HEK293T (cell line): ENCODE measurements around the gene DRC1.

Experiments
- CTCF ChIA-PET: fragments of 350-600 bp; formaldehyde crosslinking; extraction: SDS; loops from one replicate; lab custom pipeline; 2021; ENCODE audit warnings: antibody characterized with exemption, inconsistent platforms; lab: Yijun Ruan, JAX
- POLR2A ChIA-PET: fragments of 350-600 bp; formaldehyde crosslinking; extraction: SDS; loops from one replicate; lab custom pipeline; 2020; ENCODE audit warnings: antibody characterized with exemption, inconsistent platforms; lab: Yijun Ruan, JAX
- DNase-seq: peaks from one replicate; pipeline ENCODE4 v3.0.0; 2012; ENCODE audit warnings: mixed read lengths; ENCODE audit errors: extremely low spot score
- ARNT ChIP-seq: fragments of 450-650 bp; IDR thresholded peaks from 2 replicates; pipeline ENCODE4 v1.6.1; 2017; ENCODE audit warnings: mild to moderate bottlenecking
- BHLHE40 ChIP-seq: fragments of 450-650 bp; IDR thresholded peaks from 2 replicates; pipeline ENCODE4 v1.6.1; 2016; ENCODE audit warnings: mild to moderate bottlenecking, moderate library complexity, borderline replicate concordance
- CTBP1 ChIP-seq: fragments of 450-650 bp; IDR thresholded peaks from 2 replicates; pipeline ENCODE4 v1.6.1; 2016; ENCODE audit warnings: borderline replicate concordance
- ELF4 ChIP-seq: fragments of 450-650 bp; IDR thresholded peaks from 2 replicates; pipeline ENCODE4 v1.6.1; 2017; ENCODE audit warnings: antibody characterized with exemption
- FOXA1 ChIP-seq: fragments of 450-650 bp; IDR thresholded peaks from 2 replicates; pipeline ENCODE4 v1.6.1; 2016; ENCODE audit warnings: mild to moderate bottlenecking
- FOXK2 ChIP-seq: fragments of 450-650 bp; IDR thresholded peaks from 2 replicates; pipeline ENCODE4 v1.6.1; 2016; ENCODE audit warnings: mild to moderate bottlenecking
- FOXM1 ChIP-seq: fragments of 450-650 bp; IDR thresholded peaks from 2 replicates; pipeline ENCODE4 v1.6.1; 2017; ENCODE audit warnings: mild to moderate bottlenecking, borderline replicate concordance
- HDGF ChIP-seq: fragments of 450-650 bp; IDR thresholded peaks from 2 replicates; pipeline ENCODE4 v1.6.1; 2017; ENCODE audit warnings: antibody characterized with exemption, borderline replicate concordance
- L3MBTL2 ChIP-seq: fragments of 450-650 bp; conservative IDR thresholded peaks from 2 replicates; pipeline ENCODE4 v1.6.1; 2016; ENCODE audit warnings: mild to moderate bottlenecking
- LEF1 ChIP-seq: fragments of 450-650 bp; IDR thresholded peaks from 2 replicates; pipeline ENCODE4 v1.6.1; 2017; ENCODE audit warnings: mild to moderate bottlenecking, borderline replicate concordance
- NFRKB ChIP-seq: fragments of 450-650 bp; IDR thresholded peaks from 2 replicates; pipeline ENCODE4 v1.6.1; 2016; ENCODE audit warnings: mild to moderate bottlenecking, moderate library complexity
- SP1 ChIP-seq: fragments of 450-650 bp; IDR thresholded peaks from 2 replicates; pipeline ENCODE4 v1.6.1; 2017
- SUZ12 ChIP-seq: fragments of 450-650 bp; IDR thresholded peaks from 2 replicates; pipeline ENCODE4 v1.6.1; 2016; ENCODE audit warnings: mild to moderate bottlenecking
- TARDBP ChIP-seq: fragments of 450-650 bp; IDR thresholded peaks from 2 replicates; pipeline ENCODE4 v1.6.1; 2016
- ZNF384 ChIP-seq: fragments of 450-650 bp; IDR thresholded peaks from 2 replicates; pipeline ENCODE4 v1.6.1; 2016
- TF ChIP-seq, protein P1 (sequence below): fragments of 450-650 bp; IDR thresholded peaks from 2 replicates; pipeline ENCODE4 v1.6.1; 2016

The DRC1 gene

DNA sequence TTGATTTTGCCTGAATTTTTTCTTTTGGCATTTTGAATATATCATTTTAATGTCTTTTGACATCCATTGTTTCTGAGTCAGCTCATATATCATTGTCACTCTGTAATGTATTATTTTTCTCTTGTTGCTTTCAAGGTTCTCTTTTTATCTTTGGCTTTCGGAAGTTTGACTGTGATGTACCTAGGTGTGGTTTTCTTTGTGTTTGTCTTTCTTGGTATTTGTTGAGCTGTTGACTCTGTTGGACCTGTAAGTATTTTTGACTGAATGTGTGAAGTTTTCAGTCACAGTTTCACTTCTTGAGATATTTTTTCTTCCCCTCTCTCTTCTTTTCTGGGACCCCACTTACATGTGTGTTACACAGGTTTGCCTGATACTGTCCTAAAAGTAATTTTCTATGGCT lies 24.9 kb upstream of the DRC1 start:
- no peak for DNase-seq
- CTCF ChIA-PET = no interaction called here
- TF ChIP-seq FOXA1 (no peak), TARDBP (no peak), HDGF (no peak), SP1 (no peak), SUZ12 (no peak)
- TF ChIP-seq, protein P1, sequence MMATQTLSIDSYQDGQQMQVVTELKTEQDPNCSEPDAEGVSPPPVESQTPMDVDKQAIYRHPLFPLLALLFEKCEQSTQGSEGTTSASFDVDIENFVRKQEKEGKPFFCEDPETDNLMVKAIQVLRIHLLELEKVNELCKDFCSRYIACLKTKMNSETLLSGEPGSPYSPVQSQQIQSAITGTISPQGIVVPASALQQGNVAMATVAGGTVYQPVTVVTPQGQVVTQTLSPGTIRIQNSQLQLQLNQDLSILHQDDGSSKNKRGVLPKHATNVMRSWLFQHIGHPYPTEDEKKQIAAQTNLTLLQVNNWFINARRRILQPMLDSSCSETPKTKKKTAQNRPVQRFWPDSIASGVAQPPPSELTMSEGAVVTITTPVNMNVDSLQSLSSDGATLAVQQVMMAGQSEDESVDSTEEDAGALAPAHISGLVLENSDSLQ = peak; percentile 58; the same call in 1 of the 2 replicates
- POLR2A ChIA-PET = no interaction called here

DNA sequence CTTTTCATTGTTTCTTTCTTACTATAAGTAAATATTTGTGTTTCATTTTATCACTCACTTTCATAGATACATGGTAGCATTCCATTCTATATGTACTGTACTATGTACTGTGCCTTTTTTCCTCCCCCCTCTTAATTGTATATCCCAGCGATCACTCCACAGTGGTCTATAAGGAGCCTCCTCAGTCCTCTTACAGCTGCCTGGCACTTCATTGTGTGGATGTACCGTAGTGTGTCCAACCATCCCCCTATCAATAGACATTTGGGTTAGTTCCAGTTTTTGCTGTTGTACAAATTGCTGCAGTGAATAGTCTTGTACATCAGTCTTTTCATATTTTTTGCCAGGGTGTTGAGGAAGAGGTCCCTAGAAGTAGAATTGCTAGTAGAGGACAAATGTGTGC lies 21.4 kb upstream of the DRC1 start:
- TF ChIP-seq HDGF (no peak), BHLHE40 (no peak), ZNF384 (no peak), SUZ12 (no peak), FOXM1 (no peak), TARDBP (no peak), ARNT (no peak), SP1 (no peak)
- TF ChIP-seq, protein P1 = no peak
- POLR2A ChIA-PET = interaction anchor here (1.1 kb wide), 1 partner anchor 35 kb away, joined by 3 read pairs; the partner anchor contains the start of gene SELENOI
- CTCF ChIA-PET = no interaction called here
- DNase-seq = no peak

DNA sequence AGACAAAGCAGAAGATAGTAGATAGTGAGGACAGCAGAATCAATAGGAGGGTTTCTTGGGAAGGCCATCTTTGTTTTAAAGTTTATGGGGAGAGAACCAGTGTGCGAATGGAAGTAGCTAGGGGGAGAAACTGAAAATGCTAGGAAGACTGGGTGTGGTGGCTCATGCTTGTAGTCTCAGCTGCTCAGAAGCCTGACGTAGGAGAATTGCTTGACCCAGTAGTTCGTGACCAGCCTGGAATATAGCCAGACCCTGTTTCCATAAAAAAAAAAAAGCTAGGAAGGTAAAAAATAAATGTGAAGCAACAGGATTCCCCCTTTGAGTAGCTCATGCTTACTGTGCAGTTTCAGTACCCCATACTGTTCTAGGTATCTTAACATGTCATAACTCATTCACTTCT lies 19.2 kb upstream of the DRC1 start:
- DNase-seq = no peak
- ChIA-PET POLR2A (no interaction called here), CTCF (no interaction called here)
- no peak for TF ChIP-seq FOXM1
- no peak for TF ChIP-seq ZNF384
- TF ChIP-seq, protein P1 = no peak
- no peak for TF ChIP-seq SP1
- TF ChIP-seq ARNT = no peak
- TF ChIP-seq FOXK2 = no peak
- TF ChIP-seq HDGF = no peak
- no peak for TF ChIP-seq NFRKB
- TF ChIP-seq ELF4 = no peak
- no peak for TF ChIP-seq L3MBTL2
- no peak for TF ChIP-seq LEF1

DNA sequence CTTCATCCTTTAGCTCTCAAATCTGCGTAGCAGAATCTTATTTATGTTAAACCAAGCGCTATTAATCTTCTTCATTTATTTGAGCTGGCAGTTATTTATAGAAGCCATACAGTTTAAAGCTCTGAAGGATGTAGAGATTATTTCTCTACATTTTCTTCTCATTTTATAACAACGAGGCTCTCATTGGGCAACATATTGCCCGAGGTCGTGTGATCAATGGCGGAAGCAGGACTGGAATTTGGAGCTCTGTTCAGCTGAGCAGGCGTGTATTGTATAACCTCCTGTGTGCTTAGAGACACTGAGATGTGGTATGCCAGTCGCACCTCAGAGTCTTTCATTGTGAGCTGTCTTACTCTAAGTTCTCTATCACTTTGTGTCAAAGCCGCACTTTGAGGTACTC lies 17.5 kb upstream of the DRC1 start:
- CTCF ChIA-PET = no interaction called here
- no peak for TF ChIP-seq ARNT
- no peak for TF ChIP-seq HDGF
- no peak for TF ChIP-seq FOXM1
- POLR2A ChIA-PET = interaction anchor here (1.2 kb wide), 1 partner anchor 39 kb away, joined by 3 read pairs; no protein-coding TSS in a partner anchor
- no peak for DNase-seq

DNA sequence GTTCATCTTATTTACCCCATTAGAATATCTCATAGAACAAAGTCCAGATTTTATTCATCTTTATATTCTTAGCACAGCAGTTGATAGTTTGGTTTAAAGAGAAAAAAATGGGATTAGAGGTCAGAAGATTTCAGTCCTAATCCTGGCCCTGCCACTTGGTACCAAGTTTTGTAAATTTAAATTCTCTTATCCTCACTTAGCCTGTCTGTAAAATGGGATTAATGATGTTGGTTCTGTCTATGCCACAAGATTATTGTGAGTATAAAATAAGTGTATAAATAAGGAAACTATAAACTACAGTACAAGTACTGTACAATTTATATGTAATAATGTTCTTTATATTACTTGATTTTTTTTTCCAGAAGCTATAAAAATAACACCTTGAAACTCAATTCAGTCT lies 17.1 kb upstream of the DRC1 start:
- DNase-seq = no peak
- CTCF ChIA-PET = no interaction called here
- POLR2A ChIA-PET = interaction anchor here (1.2 kb wide), 1 partner anchor 39 kb away, joined by 3 read pairs; no protein-coding TSS in a partner anchor
- no peak for TF ChIP-seq ARNT
- no peak for TF ChIP-seq NFRKB
- no peak for TF ChIP-seq CTBP1
- no peak for TF ChIP-seq HDGF
- TF ChIP-seq FOXK2 = no peak
- TF ChIP-seq LEF1 = no peak
- no peak for TF ChIP-seq SP1
- no peak for TF ChIP-seq FOXA1
- TF ChIP-seq SUZ12 = no peak
- no peak for TF ChIP-seq BHLHE40
- no peak for TF ChIP-seq TARDBP
- no peak for TF ChIP-seq ELF4
- no peak for TF ChIP-seq L3MBTL2
- TF ChIP-seq FOXM1 = no peak

DNA sequence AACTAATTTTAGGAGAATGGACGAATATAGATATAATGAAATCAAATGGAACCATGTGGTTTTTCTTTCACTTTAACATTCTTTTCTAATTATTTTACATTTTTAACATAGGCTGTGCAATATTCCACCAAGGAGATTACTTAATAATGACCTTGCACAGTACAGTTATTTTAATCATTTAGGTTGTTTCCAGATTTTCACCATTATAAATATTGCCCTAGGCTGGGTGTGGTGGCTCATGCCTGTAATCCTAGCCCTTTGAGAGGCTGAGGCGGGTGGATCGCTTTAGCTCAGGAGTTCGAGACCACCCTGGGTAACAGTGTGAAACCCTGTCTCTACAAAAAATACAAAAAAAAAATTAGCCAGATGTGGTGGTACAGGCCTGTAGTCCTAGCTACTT lies 14.5 kb upstream of the DRC1 start:
- TF ChIP-seq CTBP1 = no peak
- TF ChIP-seq L3MBTL2 = no peak
- TF ChIP-seq ARNT = no peak
- no peak for TF ChIP-seq SUZ12
- no peak for TF ChIP-seq LEF1
- no peak for TF ChIP-seq ELF4
- TF ChIP-seq FOXM1 = no peak
- DNase-seq = no peak
- ChIA-PET CTCF (interaction anchor here (0.7 kb wide), 1 partner anchor 222 kb away, joined by 6 read pairs; no protein-coding TSS in a partner anchor), POLR2A (no interaction called here)

DNA sequence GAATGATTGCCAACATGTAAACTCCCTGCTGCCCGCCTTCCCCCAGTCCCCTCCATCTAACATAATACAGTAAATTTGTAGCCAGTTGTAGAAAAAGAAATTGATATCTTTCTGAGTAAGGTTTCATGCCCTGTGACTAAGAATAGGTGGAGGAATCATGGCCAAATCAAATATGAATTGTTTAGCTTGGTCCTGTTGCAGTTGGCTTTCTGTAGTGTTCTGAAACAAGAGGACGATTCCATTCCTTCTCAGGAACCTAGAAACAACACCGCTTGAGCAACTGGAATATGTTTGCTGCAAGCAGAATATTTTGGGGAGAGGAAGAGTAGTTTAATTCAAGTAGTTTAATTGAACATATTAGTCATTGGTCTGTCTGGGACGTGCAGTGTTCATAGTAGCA lies 7.0 kb upstream of the DRC1 start:
- no peak for DNase-seq
- TF ChIP-seq FOXA1 = no peak
- no peak for TF ChIP-seq ZNF384
- no peak for TF ChIP-seq ELF4
- no peak for TF ChIP-seq LEF1
- TF ChIP-seq HDGF = no peak
- no peak for TF ChIP-seq TARDBP
- TF ChIP-seq NFRKB = no peak
- TF ChIP-seq L3MBTL2 = no peak
- no peak for TF ChIP-seq ARNT
- no peak for TF ChIP-seq SP1
- TF ChIP-seq SUZ12 = no peak
- no peak for TF ChIP-seq BHLHE40
- no peak for TF ChIP-seq FOXK2
- TF ChIP-seq, protein P1 = no peak
- TF ChIP-seq FOXM1 = no peak
- TF ChIP-seq CTBP1 = no peak
- POLR2A ChIA-PET = no interaction called here
- CTCF ChIA-PET = no interaction called here
